A549 (cell line): ENCODE results near the gene PTPN22. TPM values are rescaled to one million over a fixed set of nuclear protein-coding genes. Genes with fewer than 3 reads are reported as not detected.

ENCODE experiments used
- ATAC-seq, 2 experiments: fragments of 200-7000 bp in 1 of 2; fragments of >200 bp in 1 of 2; cut with Nextera tagmentation in 1 of 2; cut with Tn5 transposase in 1 of 2; 3 replicates each; pipeline versions ENCODE4 v1.8.0 to v1.9.1; 2018 to 2020; ENCODE audit warnings: mild to moderate bottlenecking in 1 of 2, moderate library complexity in 1 of 2
- CTCF ChIA-PET: fragments of 300-600 bp; sonication (Branson Sonifier 250); formaldehyde crosslinking; extraction: SDS; loops from one replicate; lab custom pipeline; 2021; ENCODE audit warnings: antibody characterized with exemption, inconsistent platforms; lab: Yijun Ruan, JAX
- POLR2A ChIA-PET: fragments of 350-600 bp; formaldehyde crosslinking; extraction: SDS; loops from one replicate; lab custom pipeline; 2021; ENCODE audit warnings: antibody characterized with exemption, inconsistent platforms; lab: Yijun Ruan, JAX
- DNase-seq, 2 experiments: peaks; one replicate each; pipeline versions ENCODE4 v3.0.0 to v3.0.0-alpha.2; 2011 to 2016; ENCODE audit warnings: low read depth in 1 of 2, low spot score in 1 of 2
- FAIRE-seq: peaks from 2 replicates; lab custom pipeline; 2011; peaks lifted over from hg19 to GRCh38; lab: Jason Lieb, UNC
- H3K27ac ChIP-seq, 2 experiments: fragments of >200 bp; sonication (Bioruptor Twin); formaldehyde crosslinking; 3 replicates each; pipeline ENCODE4 v1.5.1; 2016 to 2017
- H3K4me1 ChIP-seq: fragments of >200 bp; sonication (Bioruptor Twin); formaldehyde crosslinking; 3 replicates; pipeline ENCODE4 v1.6.1; 2016
- H3K4me2 ChIP-seq: fragments of >200 bp; sonication (Bioruptor Twin); formaldehyde crosslinking; 3 replicates; pipeline ENCODE4 v1.6.1; 2016
- H3K4me3 ChIP-seq: fragments of >200 bp; sonication (Bioruptor Twin); formaldehyde crosslinking; 3 replicates; pipeline ENCODE4 v1.5.1; 2016
- H3K9me3 ChIP-seq: fragments of >200 bp; sonication (Bioruptor Twin); formaldehyde crosslinking; 3 replicates; pipeline ENCODE4 v1.6.1; 2016
- ATOH8 ChIP-seq: fragments of 250-450 bp; sonication (Bioruptor Pico); IDR thresholded peaks from 2 replicates; pipeline ENCODE4 v1.5.0; 2020; ENCODE audit warnings: low read depth, mild to moderate bottlenecking, moderate library complexity
- CBX8 ChIP-seq: fragments of 200-600 bp; sonication (generic); IDR thresholded peaks from 2 replicates; pipeline ENCODE4 v1.6.1; 2016
- CEBPB ChIP-seq, 2 experiments: fragments of >200 bp in 1 of 2; sonication (Bioruptor Twin) in 1 of 2; formaldehyde crosslinking in 1 of 2; IDR thresholded peaks; 2 replicates each; pipeline ENCODE4 v1.6.1; 2012 to 2016
- CHD2 ChIP-seq: fragments of 150-350 bp; IDR thresholded peaks from 2 replicates; pipeline ENCODE4 v1.6.1; 2014; ENCODE audit warnings: low read length; ENCODE audit not compliant: partially characterized antibody
- CHD4 ChIP-seq: fragments of 200-600 bp; sonication (generic); IDR thresholded peaks from 2 replicates; pipeline ENCODE4 v1.6.1; 2016; ENCODE audit warnings: antibody characterized with exemption, mild to moderate bottlenecking, borderline replicate concordance
- FOSB ChIP-seq: fragments of 250-450 bp; sonication (Bioruptor Pico); IDR thresholded peaks from 2 replicates; pipeline ENCODE4 v1.5.0; 2020; ENCODE audit warnings: mild to moderate bottlenecking, moderate library complexity
- FOXS1 ChIP-seq: fragments of 250-450 bp; sonication (Bioruptor Pico); IDR thresholded peaks from 2 replicates; pipeline ENCODE4 v1.5.0; 2020; ENCODE audit warnings: mild to moderate bottlenecking, moderate library complexity
- HDAC2 ChIP-seq: fragments of 200-600 bp; sonication (generic); IDR thresholded peaks from 2 replicates; pipeline ENCODE4 v1.6.1; 2016
- HMGXB4 ChIP-seq: fragments of 250-450 bp; sonication (Bioruptor Pico); IDR thresholded peaks from 2 replicates; pipeline ENCODE4 v1.5.0; 2021; ENCODE audit warnings: mild to moderate bottlenecking, moderate library complexity, borderline replicate concordance
- JUN ChIP-seq, 2 experiments: fragments of >200 bp; sonication (Bioruptor Twin); formaldehyde crosslinking; IDR thresholded peaks; 2 replicates in 1 of 2; 3 replicates in 1 of 2; pipeline ENCODE4 v1.6.1; 2016 to 2017
- KDM5A ChIP-seq: fragments of 200-600 bp; sonication (generic); IDR thresholded peaks from 2 replicates; pipeline ENCODE4 v1.6.1; 2016; ENCODE audit warnings: antibody characterized with exemption, mild to moderate bottlenecking
- MAZ ChIP-seq: fragments of 150-350 bp; IDR thresholded peaks from 2 replicates; pipeline ENCODE4 v1.6.1; 2014; ENCODE audit warnings: antibody characterized with exemption, low read depth, low read length, borderline replicate concordance
- NR3C1 ChIP-seq: fragments of >200 bp; sonication (Bioruptor Twin); formaldehyde crosslinking; IDR thresholded peaks from 3 replicates; pipeline ENCODE4 v1.6.1; 2017
- PHF8 ChIP-seq: fragments of 200-600 bp; sonication (generic); IDR thresholded peaks from 2 replicates; pipeline ENCODE4 v1.6.1; 2016; ENCODE audit warnings: low read depth, mild to moderate bottlenecking, antibody characterized with exemption, moderate library complexity, borderline replicate concordance
- RAD21 ChIP-seq, 2 experiments: fragments of >200 bp in 1 of 2; sonication (Bioruptor Twin) in 1 of 2; formaldehyde crosslinking in 1 of 2; IDR thresholded peaks in 1 of 2; conservative IDR thresholded peaks in 1 of 2; 2 replicates in 1 of 2; 3 replicates in 1 of 2; pipeline ENCODE4 v1.6.1; 2012 to 2018; ENCODE audit warnings: inconsistent platforms in 1 of 2
- RARB ChIP-seq: fragments of 250-450 bp; sonication (Bioruptor Pico); IDR thresholded peaks from 2 replicates; pipeline ENCODE4 v1.8.0; 2021; ENCODE audit warnings: mild to moderate bottlenecking, moderate library complexity
- RCOR1 ChIP-seq: fragments of 150-350 bp; IDR thresholded peaks from 2 replicates; pipeline ENCODE4 v1.6.1; 2014; ENCODE audit warnings: antibody characterized with exemption, low read length, low read depth
- TFCP2L1 ChIP-seq: fragments of 250-450 bp; sonication (Bioruptor Pico); IDR thresholded peaks from 2 replicates; pipeline ENCODE4 v1.5.0; 2021; ENCODE audit warnings: mild to moderate bottlenecking
- TP53 ChIP-seq: fragments of 250-450 bp; sonication (Bioruptor Pico); IDR thresholded peaks from 2 replicates; pipeline ENCODE4 v1.5.0; 2021; ENCODE audit warnings: mild to moderate bottlenecking, moderate library complexity
- ZC3H11A ChIP-seq: fragments of 450-650 bp; IDR thresholded peaks from 2 replicates; pipeline ENCODE4 v1.6.1; 2014; ENCODE audit warnings: antibody characterized with exemption, mild to moderate bottlenecking
- ZNF302 ChIP-seq: fragments of 250-450 bp; sonication (Bioruptor Pico); IDR thresholded peaks from 2 replicates; pipeline ENCODE4 v1.9.0; 2021; ENCODE audit warnings: inconsistent platforms, mild to moderate bottlenecking, moderate library complexity
- WGBS: methylation state at CpG from one replicate; pipeline ENCODE4 v1.1.6; 2017; ENCODE audit errors: missing lambda C conversion rate; 5-methylcytosine and 5-hydroxymethylcytosine counted together
- polyA plus RNA-seq, 4 experiments: library from polyadenylated mRNA; depleted of rRNA in 3 of 4; stranded (reverse); fragments of >200 nt; fragmentation: RNase III in 1 of 4; extraction: RNeasy Plus Mini Kit Qiagen cat#74134 plus additional on column Dnase treatment in 1 of 4; gene quantifications; 2 replicates in 3 of 4; 3 replicates in 1 of 4; pipeline ENCODE4 v1.2.3, GENCODE V29; 2011 to 2017
- TF ChIP-seq, protein P1 (sequence below): fragments of 150-350 bp; IDR thresholded peaks from 2 replicates; pipeline ENCODE4 v1.6.1; 2014; ENCODE audit warnings: low read depth, mild to moderate bottlenecking, low read length
- TF ChIP-seq, protein P2 (sequence below): IDR thresholded peaks from 2 replicates; pipeline ENCODE4 v1.6.1; 2012
- TF ChIP-seq, protein P3 (sequence below): fragments of >200 bp; sonication (Bioruptor Twin); formaldehyde crosslinking; IDR thresholded peaks from 3 replicates; pipeline ENCODE4 v1.6.1; 2016

Gene PTPN22
- polyA plus RNA-seq, 2 of the 4 experiments (the other 2 are of a cell fraction) = not detected

GRCh38 chr1:113891631-113892220 is 20.2 kb upstream of the PTPN22 start (continued):
- TF ChIP-seq HMGXB4 (CRISPR knock-in tag) = no peak
- TF ChIP-seq, protein P1, sequence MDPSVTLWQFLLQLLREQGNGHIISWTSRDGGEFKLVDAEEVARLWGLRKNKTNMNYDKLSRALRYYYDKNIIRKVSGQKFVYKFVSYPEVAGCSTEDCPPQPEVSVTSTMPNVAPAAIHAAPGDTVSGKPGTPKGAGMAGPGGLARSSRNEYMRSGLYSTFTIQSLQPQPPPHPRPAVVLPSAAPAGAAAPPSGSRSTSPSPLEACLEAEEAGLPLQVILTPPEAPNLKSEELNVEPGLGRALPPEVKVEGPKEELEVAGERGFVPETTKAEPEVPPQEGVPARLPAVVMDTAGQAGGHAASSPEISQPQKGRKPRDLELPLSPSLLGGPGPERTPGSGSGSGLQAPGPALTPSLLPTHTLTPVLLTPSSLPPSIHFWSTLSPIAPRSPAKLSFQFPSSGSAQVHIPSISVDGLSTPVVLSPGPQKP = no peak
- TF ChIP-seq TP53 (CRISPR knock-in tag) = no peak
- no peak for TF ChIP-seq TFCP2L1 (CRISPR knock-in tag)
- TF ChIP-seq NR3C1 = no peak
- no peak for TF ChIP-seq RAD21 (conservative IDR thresholded peaks at IDR 0.05 in 1 of 2, IDR thresholded peaks at IDR 0.05 in 1 of 2)
- TF ChIP-seq CHD4 = no peak
- TF ChIP-seq KDM5A = no peak

- DNase-seq (no peak), ATAC-seq (no peak), FAIRE-seq (no peak)
- Histone ChIP-seq H3K4me2 (no peak overlapping the region), H3K4me3 (no peak overlapping the region), H3K4me1 (peaks cover 19% of the 10 kb centered on the region), H3K9me3 (no peaks in the 10 kb centered on the region), H3K27ac (no peak overlapping the region)
- 35% methylated on average over 2 of the region's 2 CpGs for WGBS
- ChIA-PET POLR2A (no interaction called here), CTCF (interaction anchor here (0.7 to 1.3 kb wide), 2 partner anchors 52 to 127 kb away, joined by 3 to 6 read pairs; no protein-coding TSS in a partner anchor)
- TF ChIP-seq PHF8 = no peak
- no peak for TF ChIP-seq CHD2
- no peak for TF ChIP-seq CBX8
- TF ChIP-seq RAD21 (conservative IDR thresholded peaks at IDR 0.05 in 1 of 2, IDR thresholded peaks at IDR 0.05 in 1 of 2) = no peak
Observed at GRCh38 chr1:113890816-113891215, 19.3 kb upstream of the PTPN22 start.

DNA sequence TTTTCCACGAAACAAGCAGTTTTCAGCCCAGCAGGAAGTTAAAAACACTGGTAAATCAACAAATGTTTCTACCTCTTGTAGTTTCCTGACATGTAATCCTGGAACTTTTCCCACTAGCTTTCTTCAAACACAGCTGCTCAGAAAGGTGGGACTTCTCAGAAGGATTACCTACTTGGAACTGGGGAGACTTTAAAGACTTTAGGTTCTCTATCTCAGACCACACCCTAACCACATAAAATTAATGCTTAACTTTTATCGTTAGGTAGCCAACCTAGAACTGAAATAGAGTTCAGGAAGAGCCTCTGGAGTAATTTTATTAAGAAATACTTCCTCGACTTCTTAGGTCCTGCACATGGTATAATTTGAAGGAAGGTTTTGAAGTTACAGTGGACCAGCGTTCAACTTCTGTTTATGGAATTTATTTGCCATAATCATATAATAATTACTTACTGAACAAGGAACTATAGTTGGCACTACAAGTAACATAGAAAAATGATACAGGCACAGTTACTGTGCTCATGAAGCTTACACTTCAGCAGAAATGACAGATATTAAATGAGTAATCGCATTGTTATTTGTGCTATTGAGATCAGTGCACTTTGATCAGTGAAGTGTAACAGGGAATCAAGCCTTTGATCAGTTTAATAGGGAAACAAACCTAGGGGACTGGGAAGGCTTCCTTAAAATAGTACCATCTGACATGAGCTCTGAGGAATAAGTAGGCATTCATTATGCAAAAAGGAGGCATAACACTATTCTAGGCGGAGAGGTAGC is 16.1 kb upstream of the PTPN22 start, which contains the start of gene BCL2L15:
TSS of gene BCL2L15 (minus strand) at position 180 of the 774 bp plus-strand sequence. CDS start 206 bp downstream, outside the sequence.
- H3K9me3 ChIP-seq = no peaks in the 10 kb centered on the region
- H3K4me1 ChIP-seq = peaks cover 19% of the 10 kb centered on the region
- peak in 1 of 2 experiments; percentile 22 for DNase-seq
- POLR2A ChIA-PET = no interaction called here
- FAIRE-seq = no peak
- 29% methylated on average over 6 of the region's 6 CpGs for WGBS
- TF ChIP-seq RARB (CRISPR knock-in tag) = no peak
- no peak for TF ChIP-seq TFCP2L1 (CRISPR knock-in tag)
- no peak for TF ChIP-seq FOSB (CRISPR knock-in tag)
- no peak for TF ChIP-seq FOXS1 (CRISPR knock-in tag)
- no peak for TF ChIP-seq HDAC2
- no peak for TF ChIP-seq ZC3H11A
- TF ChIP-seq, protein P2, sequence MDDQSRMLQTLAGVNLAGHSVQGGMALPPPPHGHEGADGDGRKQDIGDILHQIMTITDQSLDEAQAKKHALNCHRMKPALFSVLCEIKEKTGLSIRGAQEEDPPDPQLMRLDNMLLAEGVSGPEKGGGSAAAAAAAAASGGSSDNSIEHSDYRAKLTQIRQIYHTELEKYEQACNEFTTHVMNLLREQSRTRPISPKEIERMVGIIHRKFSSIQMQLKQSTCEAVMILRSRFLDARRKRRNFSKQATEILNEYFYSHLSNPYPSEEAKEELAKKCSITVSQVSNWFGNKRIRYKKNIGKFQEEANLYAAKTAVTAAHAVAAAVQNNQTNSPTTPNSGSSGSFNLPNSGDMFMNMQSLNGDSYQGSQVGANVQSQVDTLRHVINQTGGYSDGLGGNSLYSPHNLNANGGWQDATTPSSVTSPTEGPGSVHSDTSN = no peak
- no peak for TF ChIP-seq JUN (IDR thresholded peaks at IDR 0.05)
- no peak for TF ChIP-seq ZNF302 (CRISPR knock-in tag)
- no peak for TF ChIP-seq RCOR1
- TF ChIP-seq, protein P1 = no peak
- no peak for TF ChIP-seq ATOH8 (CRISPR knock-in tag)
- TF ChIP-seq MAZ = no peak
- TF ChIP-seq, protein P3, sequence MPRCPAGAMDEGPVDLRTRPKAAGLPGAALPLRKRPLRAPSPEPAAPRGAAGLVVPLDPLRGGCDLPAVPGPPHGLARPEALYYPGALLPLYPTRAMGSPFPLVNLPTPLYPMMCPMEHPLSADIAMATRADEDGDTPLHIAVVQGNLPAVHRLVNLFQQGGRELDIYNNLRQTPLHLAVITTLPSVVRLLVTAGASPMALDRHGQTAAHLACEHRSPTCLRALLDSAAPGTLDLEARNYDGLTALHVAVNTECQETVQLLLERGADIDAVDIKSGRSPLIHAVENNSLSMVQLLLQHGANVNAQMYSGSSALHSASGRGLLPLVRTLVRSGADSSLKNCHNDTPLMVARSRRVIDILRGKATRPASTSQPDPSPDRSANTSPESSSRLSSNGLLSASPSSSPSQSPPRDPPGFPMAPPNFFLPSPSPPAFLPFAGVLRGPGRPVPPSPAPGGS = no peak
- TF ChIP-seq CEBPB (IDR thresholded peaks at IDR 0.05) = no peak
- no peak within 1 kb of the TSS for H3K4me3 ChIP-seq
- no peak for ATAC-seq
- H3K27ac ChIP-seq = peak within 1 kb of the TSS in 1 of 2 experiments; percentile 56; a peak in 2 of 6 replicates
- H3K4me2 ChIP-seq = peak within 1 kb of the TSS; percentile 71
- CTCF ChIA-PET = interaction anchor here (1.2 to 1.4 kb wide), 2 partner anchors 9 to 17 kb away, joined by 3 read pairs; partner anchors contain the start of gene AP4B1
